IPS DF 6.9 (cell line): Measurements from ENCODE around the gene MIER2.
"Not testable (repeated sequence)": the region's sequence is repeated elsewhere in the genome, so short reads cannot be mapped to it uniquely, and the experiment has no call there.

Experiments
- DNase-seq: peaks from one replicate; pipeline ENCODE4 v3.0.0-alpha.2; 2013; ENCODE audit warnings: low read depth, low spot score
- H3K27ac ChIP-seq: one replicate; pipeline ENCODE4 v1.5.1; 2013; ENCODE audit warnings: low read length, control low read depth
- H3K27me3 ChIP-seq: 2 replicates; pipeline ENCODE4 v1.6.1; 2013; ENCODE audit warnings: mild to moderate bottlenecking, low read length; ENCODE audit not compliant: control insufficient read depth, insufficient read depth
- H3K36me3 ChIP-seq: 2 replicates; pipeline ENCODE4 v1.6.1; 2013; ENCODE audit warnings: low read length; ENCODE audit not compliant: control insufficient read depth, insufficient read depth
- H3K4me1 ChIP-seq: 2 replicates; pipeline ENCODE4 v1.6.1; 2013; ENCODE audit warnings: low read length; ENCODE audit not compliant: control insufficient read depth, insufficient read depth
- H3K4me3 ChIP-seq: 2 replicates; pipeline ENCODE4 v1.5.1; 2013; ENCODE audit warnings: mild to moderate bottlenecking, low read length
- H3K9me3 ChIP-seq: 2 replicates; pipeline ENCODE4 v1.6.1; 2013; ENCODE audit warnings: low read length, inconsistent platforms; ENCODE audit not compliant: control insufficient read depth, insufficient read depth
- WGBS: extraction: QIAGEN DNeasy Blood & Tissue Kit; methylation state at CpG from one replicate; pipeline ENCODE4 v1.1.7; 2013; ENCODE audit warnings: mixed read lengths, missing lambda C conversion rate; ENCODE audit not compliant: insufficient read length, insufficient coverage; 5-methylcytosine and 5-hydroxymethylcytosine counted together

Gene MIER2

DNA sequence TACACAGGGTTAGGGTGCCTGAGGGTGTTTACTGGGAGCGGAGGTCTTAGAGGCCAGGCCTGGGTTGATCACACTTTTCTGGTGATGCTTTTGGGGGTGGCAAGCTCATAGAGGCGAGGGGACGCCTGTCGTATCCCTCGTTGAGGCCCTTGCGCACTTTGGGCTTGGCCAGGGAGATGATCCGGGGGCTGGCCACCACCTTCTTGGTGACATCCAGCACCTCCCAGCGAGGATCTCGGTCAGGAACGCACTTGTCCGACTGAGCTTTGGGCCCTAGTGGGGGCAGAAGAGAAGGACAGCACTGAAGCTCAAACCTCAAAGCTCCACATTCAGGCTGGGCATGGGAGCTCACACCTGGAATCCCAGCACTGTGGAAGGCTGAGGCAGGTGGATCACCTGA, 17.6 kb upstream of the MIER2 start:
- no peaks in the 10 kb centered on the region for H3K9me3 ChIP-seq
- H3K4me3 ChIP-seq = no peak overlapping the region
- no peak overlapping the region for H3K27ac ChIP-seq
- no peaks in the 10 kb centered on the region for H3K4me1 ChIP-seq
- no peaks in the 10 kb centered on the region; the same call in 1 of the 2 replicates for H3K36me3 ChIP-seq
- no peaks in the 10 kb centered on the region for H3K27me3 ChIP-seq
- DNase-seq = no peak
- no CpG with 5 or more reads among the region's 11 CpGs for WGBS

DNA sequence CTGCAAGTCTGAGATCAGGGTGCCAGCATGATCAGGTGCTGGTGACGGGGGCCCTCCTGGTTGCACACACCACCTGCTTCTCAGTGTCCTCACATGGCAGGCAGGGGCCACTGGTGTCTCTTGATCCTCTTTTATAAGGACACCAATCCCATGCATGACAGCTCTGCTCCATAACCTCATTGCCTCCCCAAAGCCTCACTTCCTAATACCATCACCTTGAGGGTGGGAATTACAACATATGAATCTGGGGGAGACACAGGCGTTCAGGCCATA, 15.0 kb upstream of the MIER2 start:
- no peaks in the 10 kb centered on the region for H3K4me1 ChIP-seq
- H3K27me3 ChIP-seq = no peaks in the 10 kb centered on the region
- H3K4me3 ChIP-seq = no peak overlapping the region
- H3K27ac ChIP-seq = no peak overlapping the region
- H3K9me3 ChIP-seq = no peaks in the 10 kb centered on the region
- no CpG with 5 or more reads among the region's 2 CpGs for WGBS
- DNase-seq = no peak
- H3K36me3 ChIP-seq = no peaks in the 10 kb centered on the region

DNA sequence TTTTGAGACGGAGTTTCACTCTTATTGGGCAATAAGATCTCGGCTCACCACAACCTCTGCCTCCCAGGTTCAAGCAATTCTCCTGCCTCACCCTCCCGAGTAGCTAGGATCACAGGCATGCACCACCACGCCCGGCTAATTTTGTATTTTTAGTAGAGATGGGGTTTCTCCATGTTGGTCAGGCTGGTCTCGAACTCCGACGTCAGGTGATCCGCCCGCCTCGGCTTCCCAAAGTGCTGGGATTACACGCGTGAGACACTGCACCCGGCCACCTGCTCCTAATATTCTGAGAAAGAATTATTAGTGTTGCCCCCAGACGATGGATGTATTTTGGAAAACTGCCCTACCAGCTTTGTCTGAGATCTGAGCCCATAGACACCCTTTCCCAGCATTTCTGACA, 10.9 kb upstream of the MIER2 start:
- no CpG with 5 or more reads among the region's 15 CpGs for WGBS
- DNase-seq, H3K4me1 ChIP-seq: not testable (repeated sequence)

DNA sequence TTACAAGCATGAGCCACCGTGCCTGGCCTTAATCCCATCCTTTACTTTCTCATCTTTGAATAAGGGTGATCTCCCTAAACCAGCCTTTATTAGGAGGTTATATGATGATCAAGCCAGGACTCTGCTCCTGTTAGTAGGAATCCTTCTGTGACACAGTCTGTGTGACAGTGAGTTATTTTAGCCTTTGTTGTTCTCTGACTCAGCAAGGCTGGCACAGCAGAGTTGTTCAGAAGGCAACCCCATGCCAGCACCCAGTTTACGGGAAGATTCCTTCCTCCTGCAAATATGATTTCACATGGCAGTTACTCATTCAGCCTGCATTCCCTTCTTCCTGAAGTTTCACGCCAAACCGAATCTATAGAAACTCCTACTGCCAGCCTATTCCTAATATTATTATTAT, 10.5 kb upstream of the MIER2 start:
- H3K27ac ChIP-seq = no peak overlapping the region
- no peaks in the 10 kb centered on the region for H3K36me3 ChIP-seq
- no peaks in the 10 kb centered on the region for H3K4me1 ChIP-seq
- no peaks in the 10 kb centered on the region for H3K27me3 ChIP-seq
- no peaks in the 10 kb centered on the region for H3K9me3 ChIP-seq
- DNase-seq = no peak
- WGBS = no CpG with 5 or more reads among the region's 4 CpGs
- no peak overlapping the region for H3K4me3 ChIP-seq

More for the DNA sequence above, 10.9 kb upstream of the MIER2 start:
- H3K4me3 ChIP-seq, H3K27ac ChIP-seq, H3K9me3 ChIP-seq, H3K36me3 ChIP-seq, H3K27me3 ChIP-seq: not testable (repeated sequence)

DNA sequence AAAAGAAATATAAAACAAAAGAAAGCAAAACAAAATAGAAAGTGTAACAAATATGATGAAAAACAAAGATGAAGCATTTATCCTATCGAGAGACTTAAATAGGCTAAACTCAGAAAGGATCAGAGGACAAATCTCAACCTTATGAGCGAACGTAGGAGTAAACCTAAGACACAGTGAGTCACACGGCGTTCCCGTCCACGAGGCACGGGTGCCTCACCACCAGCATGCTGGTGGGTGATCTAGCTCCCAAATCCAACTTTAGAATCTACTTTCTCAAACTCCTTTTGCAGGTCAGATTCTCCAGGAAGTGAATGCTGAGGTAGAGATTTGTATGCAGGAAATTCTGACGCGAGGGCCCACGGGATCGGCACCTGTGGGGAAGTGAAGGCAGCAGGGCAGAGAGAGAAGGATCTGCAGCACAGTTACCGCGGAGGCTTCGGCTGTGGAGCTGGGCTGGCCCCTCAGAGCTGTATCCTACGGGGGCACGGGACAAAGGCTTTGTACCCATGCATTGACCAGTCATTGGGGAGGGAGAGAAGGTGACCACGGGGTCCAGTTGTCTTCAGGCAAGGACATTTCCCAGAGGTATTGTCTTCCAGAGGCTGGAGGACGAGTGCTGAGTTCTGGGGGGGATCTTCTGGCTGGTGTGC, 7.5 kb upstream of the MIER2 start:
- WGBS = no CpG with 5 or more reads among the region's 19 CpGs
- Histone ChIP-seq H3K36me3 (no peaks in the 10 kb centered on the region), H3K9me3 (no peaks in the 10 kb centered on the region), H3K4me3 (no peak overlapping the region), H3K27ac (no peak overlapping the region), H3K27me3 (no peaks in the 10 kb centered on the region), H3K4me1 (no peaks in the 10 kb centered on the region)
- no peak for DNase-seq

DNA sequence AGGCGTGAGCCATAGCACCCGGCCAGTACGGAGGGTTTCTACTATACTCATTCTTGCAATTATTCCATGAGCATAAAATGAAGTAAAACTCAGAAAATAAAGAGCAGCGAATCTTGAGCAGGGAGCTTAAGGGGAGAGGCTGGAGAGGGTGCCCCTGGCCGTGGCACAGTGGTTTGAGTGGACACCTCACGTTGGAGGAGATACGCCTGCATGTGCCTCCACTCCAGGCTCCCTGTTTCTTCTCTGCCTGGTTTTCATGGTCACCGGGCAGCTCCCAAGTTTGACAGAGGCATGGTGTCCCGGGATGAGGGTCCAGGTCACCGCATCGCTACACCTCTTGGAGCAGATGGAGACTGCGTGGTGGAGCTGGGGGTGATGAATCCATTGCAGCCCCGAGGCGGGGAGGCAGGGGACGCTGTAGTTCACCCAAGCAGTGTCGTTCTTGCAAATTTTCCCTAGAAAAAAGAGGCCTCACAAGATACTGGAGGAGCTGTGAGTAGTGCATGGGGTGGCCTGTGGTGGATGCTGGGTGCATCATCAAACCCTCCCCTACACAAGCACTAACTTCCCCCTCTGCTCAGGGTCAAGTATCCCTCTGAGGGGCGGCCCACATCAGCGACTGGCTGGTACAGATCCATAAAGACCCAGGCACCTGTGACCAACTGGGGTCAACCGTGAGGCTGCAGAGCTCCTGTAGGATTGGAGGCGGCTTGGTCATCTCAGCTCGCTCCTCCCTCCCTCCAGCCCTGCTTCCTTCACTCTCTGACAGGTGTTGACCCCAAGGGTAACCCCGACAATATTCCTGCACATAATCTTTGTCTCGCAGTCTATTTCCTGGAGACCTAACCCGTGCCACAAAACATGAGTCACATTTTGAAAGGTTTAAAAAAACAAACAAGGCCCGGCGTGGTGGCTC, 3.6 kb upstream of the MIER2 start:
- Histone ChIP-seq H3K4me3 (no peak overlapping the region), H3K4me1 (0 out of 2 replicates have a peak, but pooled peaks cover 3% of the 10 kb centered on the region), H3K27me3 (no peaks in the 10 kb centered on the region), H3K36me3 (no peaks in the 10 kb centered on the region), H3K9me3 (no peaks in the 10 kb centered on the region), H3K27ac (no peak overlapping the region)
- DNase-seq = no peak
- WGBS = no CpG with 5 or more reads among the region's 26 CpGs

DNA sequence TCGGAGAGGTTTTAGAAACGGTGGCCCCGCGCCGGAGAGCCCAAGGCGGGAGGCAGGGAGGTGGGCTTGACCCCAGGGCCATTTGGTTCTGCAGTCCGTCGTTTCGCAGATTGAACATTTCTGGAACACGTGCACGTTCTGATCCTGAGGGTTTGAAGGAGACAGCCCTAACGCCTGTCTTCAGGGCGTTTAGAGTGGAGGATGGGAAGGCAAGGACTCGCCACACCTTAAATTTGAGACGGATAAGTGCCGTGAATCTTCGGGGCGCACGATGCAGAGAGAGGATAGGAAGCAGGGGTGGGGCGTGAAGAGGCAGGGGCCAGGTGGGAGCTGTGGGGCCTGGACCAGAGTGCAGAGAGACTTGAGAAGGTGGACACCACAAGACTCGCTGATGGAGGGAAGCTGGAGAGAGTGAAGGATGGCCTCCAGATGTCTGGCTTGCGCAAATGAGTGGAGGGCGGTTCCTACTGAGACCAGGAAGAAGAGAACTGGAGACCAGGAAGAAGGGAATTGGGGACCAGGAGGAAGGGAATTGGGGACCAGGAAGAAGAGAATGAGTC, 804 bp upstream of the MIER2 start:
- DNase-seq = no peak
- no CpG with 5 or more reads among the region's 23 CpGs for WGBS
- Histone ChIP-seq H3K4me3 (no peak overlapping the region; the same call in 1 of the 2 replicates), H3K36me3 (peaks cover 3% of the 10 kb centered on the region; the same call in 1 of the 2 replicates), H3K9me3 (no peaks in the 10 kb centered on the region), H3K27me3 (no peaks in the 10 kb centered on the region), H3K4me1 (peaks cover 9% of the 10 kb centered on the region; the same call in 1 of the 2 replicates), H3K27ac (no peak overlapping the region)

DNA sequence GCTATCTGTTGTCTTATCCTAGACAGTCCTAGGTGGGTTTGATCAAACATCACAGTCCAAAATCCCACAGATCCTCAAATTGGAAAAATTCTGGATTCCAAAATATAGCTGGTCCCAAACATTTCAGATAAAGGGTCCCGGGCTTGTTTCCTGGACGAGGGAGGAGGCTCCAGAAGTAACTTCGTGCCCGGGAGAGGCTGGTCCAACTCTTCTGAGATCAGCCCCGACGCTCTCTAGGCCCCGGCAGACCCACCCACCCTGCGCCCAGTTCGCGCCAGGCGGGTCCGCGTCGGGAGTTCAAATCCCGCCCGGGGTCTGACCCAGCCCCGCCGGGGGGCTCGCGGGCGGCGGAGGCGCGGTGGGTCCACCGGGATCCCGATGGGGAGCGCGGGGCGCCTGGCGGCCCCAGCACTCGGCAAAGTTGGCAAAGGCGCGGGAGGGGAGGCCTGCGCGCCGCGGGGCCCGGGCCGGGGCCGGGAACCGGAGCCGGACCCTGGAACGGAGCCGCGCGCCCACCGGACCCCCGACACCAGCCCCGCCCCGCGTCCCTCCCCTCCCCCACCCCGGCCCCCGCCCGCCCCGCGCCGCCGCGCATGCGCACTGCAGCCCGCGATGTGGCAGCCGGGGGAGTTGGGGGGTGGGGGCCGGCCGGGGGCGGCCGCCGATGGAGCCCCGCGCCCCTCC, 513 bp downstream of the MIER2 start:
- Histone ChIP-seq H3K4me1 (peaks cover 9% of the 10 kb centered on the region; the same call in 1 of the 2 replicates), H3K36me3 (peaks cover 3% of the 10 kb centered on the region; the same call in 1 of the 2 replicates), H3K4me3 (peak overlapping the region; percentile 80), H3K9me3 (no peaks in the 10 kb centered on the region), H3K27me3 (no peaks in the 10 kb centered on the region), H3K27ac (no peak overlapping the region)
- DNase-seq = no peak
- no CpG with 5 or more reads among the region's 70 CpGs for WGBS

DNA sequence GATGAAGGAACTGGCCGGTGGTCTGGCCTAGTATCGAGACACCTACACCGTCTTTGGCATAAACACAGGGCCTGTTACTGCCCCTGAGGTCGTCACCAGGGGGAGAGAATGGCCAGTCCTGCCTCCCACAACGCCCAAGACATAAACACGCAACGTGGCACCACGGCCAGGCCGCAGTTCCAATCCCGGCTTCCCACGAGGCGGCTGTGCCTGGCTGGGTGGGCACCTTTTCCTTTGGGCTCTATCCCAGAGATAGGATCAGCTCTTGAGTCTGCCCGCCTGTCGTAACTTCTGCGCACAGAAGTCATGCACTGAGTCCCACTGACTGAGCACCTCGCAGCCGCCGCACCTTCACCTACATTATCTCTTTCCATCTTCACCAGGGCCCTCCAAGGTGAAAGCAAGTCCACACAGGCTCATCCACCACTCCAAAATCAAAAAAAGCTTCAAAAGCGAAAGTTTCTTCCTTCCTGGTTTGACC, 1.1 kb downstream of the MIER2 start:
- Histone ChIP-seq H3K4me3 (peak overlapping the region; percentile 80; the same call in 1 of the 2 replicates), H3K9me3 (no peaks in the 10 kb centered on the region), H3K36me3 (peaks cover 3% of the 10 kb centered on the region; the same call in 1 of the 2 replicates), H3K27ac (no peak overlapping the region), H3K4me1 (peaks cover 9% of the 10 kb centered on the region; the same call in 1 of the 2 replicates), H3K27me3 (no peaks in the 10 kb centered on the region)
- no CpG with 5 or more reads among the region's 19 CpGs for WGBS
- no peak for DNase-seq

DNA sequence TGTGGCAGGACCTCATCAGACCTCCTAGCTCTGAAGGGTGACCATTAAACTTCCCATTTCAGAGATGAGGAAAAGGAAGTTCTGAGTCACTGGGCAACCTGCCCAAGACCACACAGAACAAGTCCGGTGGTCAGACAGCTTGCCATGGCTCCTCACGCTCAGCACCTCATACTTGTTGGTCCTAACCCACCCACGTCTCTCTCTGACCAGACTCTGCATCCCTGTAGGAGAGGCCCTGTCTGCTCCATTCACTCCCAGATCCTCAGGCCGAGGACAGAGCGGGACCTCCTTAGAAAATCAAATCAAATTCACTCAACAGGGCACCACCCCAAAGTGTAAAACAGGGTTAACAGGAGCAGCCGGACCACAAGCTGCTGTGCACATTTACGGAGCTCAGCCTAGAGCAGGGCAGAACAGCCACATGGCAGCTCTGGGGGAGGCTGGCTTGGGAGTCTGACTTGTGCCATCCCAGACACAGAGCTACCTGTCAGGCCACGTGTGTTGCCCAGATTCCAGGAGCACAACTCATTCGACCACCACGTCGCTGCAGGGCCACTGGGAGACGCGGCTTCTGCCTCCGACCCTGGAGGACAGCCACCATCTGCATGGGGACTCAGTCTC, 1.7 kb downstream of the MIER2 start:
- no peak for DNase-seq
- no peaks in the 10 kb centered on the region for H3K27me3 ChIP-seq

More for the DNA sequence above, 1.7 kb downstream of the MIER2 start:
- no peak overlapping the region for H3K4me3 ChIP-seq
- H3K9me3 ChIP-seq = no peaks in the 10 kb centered on the region
- no peak overlapping the region for H3K27ac ChIP-seq
- peaks cover 3% of the 10 kb centered on the region; the same call in 1 of the 2 replicates for H3K36me3 ChIP-seq
- WGBS = no CpG with 5 or more reads among the region's 14 CpGs
- peaks cover 9% of the 10 kb centered on the region; the same call in 1 of the 2 replicates for H3K4me1 ChIP-seq
